ENCODE data around the gene RAP1GAP2.

The RAP1GAP2 gene

DNA sequence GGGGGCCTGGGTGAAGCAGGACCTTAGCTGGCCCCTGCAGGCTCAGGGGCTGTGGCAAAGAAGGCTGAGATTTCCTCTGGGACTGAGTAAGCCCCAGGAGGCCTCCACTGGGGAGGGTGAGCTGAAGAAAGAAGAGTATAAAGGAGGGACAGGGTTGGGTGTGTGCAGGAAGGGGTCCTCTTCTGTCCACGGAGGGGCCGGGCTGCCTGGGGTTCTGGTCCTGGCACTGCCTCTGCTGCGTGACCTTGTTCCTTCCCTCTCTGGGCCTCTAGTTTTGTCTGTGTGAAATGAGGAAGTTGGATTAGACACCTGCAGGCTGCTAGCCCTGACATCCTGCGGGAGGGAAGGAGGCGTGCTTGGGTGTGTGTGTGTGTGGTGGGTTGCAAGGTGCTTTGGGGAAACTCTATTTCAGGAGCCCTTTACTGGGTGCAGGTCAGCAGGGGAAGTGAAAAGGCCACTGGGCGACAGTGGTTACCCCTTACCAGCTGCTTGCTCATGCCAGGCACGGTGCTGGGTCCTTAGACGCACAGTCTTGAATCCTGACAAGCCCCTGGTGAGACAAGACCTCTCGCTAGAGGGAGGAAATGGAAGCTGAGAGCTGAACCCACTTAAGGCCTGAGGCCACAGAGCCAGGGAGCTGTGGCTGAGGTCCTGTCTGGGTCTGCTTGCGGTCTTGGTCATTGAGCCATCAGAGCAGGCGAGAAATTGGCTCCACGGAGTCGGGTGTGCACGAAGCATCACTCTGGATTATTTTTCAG is 206.5 kb downstream of the RAP1GAP2 start:
- no peaks in the 10 kb centered on the region for H3K27me3 ChIP-seq (ENCODE audit: control insufficient read depth in 1 of 2, insufficient read depth in 2 of 2, low read length in 2 of 2)
- peak overlapping the region; percentile 88 for H3K27ac ChIP-seq (ENCODE audit: low read depth, low read length)
- no peak overlapping the region for H3K9ac ChIP-seq (ENCODE audit: low read length)
- no peaks in the 10 kb centered on the region for H3K9me3 ChIP-seq (ENCODE audit: low read length)
- H3K4me1 ChIP-seq (ENCODE audit: insufficient read depth, low read length), result peaks cover 27% of the 10 kb centered on the region
- H3K36me3 ChIP-seq (ENCODE audit: insufficient read depth, low read length), result peaks cover 4% of the 10 kb centered on the region
- H3K4me3 ChIP-seq (ENCODE audit: low read depth in 1 of 2, low read length in 2 of 2), result no peak overlapping the region

DNA sequence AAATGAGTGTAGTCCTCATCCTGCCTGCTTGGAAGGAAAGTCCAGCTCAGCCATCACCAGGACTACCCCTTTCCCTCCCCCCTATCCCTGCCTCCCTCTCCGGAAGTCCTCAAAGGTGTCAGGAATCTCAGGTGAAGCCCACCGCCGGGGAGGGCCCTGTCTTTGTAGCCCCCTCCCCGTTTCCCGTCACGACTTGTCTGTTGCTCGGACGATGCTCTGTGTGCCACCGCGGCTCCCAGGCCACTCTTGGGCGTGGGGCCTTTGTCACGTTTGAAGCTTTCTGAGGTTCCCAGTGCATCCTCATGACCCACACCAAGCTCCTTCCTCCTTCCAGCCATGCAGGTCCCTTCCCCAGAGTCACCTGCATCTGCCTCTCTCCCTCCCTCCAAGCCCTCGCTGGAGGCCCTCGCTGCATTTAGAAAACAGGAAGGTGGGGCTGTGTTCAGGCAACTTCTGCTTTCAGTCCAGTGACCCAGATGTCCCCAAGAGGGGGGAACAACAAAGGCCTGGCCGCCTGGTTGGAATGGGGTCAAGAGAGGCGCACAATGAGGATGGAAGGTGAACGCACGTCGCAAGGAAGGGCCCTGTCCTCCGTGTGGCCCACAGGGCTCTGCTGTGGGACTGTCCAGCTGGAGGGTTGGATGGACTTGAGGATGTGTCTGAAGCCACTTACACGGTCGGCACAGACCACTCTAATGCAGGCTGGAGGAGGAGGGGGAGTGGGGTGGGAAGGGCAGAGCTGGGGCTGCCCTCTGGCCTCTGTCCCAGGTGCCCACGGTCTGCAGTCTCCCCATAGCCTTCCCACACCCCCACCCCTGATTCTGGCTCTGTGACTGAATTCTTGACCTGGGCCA is 207.3 kb downstream of the RAP1GAP2 start:
- H3K9me3 ChIP-seq (ENCODE audit: low read length), result no peaks in the 10 kb centered on the region
- no peaks in the 10 kb centered on the region for H3K27me3 ChIP-seq (ENCODE audit: control insufficient read depth in 1 of 2, insufficient read depth in 2 of 2, low read length in 2 of 2)
- peaks cover 4% of the 10 kb centered on the region for H3K36me3 ChIP-seq (ENCODE audit: insufficient read depth, low read length)
- peak overlapping the region in 1 of 2 donors; percentile 49 for H3K4me3 ChIP-seq (ENCODE audit: low read depth in 1 of 2, low read length in 2 of 2)
- peak overlapping the region; percentile 15 for H3K9ac ChIP-seq (ENCODE audit: low read length)
- peaks cover 27% of the 10 kb centered on the region for H3K4me1 ChIP-seq (ENCODE audit: insufficient read depth, low read length)
- H3K27ac ChIP-seq (ENCODE audit: low read depth, low read length), result peak overlapping the region; percentile 88

DNA sequence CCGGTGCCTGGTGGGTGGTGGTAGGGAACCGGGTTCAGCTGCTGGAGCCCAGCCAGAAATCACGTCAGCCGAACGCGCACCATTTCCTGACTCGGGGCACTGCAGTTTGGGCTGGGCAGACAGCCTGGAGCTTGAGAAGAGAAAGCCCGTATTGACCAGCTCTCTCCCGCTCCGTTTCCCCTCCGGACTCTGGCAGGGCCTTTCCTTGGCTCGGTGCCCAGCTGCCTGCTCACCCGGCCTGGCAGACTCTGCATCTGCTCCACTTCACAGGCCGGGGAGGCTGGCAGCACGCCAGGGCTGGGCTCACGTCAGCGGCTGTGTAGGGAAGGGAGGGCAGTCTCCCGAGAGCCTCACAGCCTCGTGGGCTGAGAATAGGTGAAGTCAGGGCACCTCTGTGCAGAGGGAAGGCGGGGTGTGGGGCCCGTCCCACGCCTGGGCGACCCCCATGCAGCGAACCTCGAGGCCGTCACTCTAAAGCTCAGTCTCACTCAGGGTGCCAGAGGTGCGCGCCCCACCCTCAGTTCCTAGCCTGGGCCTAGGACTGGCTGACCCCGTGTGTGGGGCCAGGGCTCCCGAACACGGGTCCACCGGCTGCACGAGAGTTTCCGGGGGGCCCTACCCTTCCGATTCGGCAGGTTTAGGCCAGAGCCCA is 208.0 kb downstream of the RAP1GAP2 start:
- no peaks in the 10 kb centered on the region for H3K27me3 ChIP-seq (ENCODE audit: control insufficient read depth in 1 of 2, insufficient read depth in 2 of 2, low read length in 2 of 2)
- peak overlapping the region; percentile 88 for H3K27ac ChIP-seq (ENCODE audit: low read depth, low read length)
- H3K9me3 ChIP-seq (ENCODE audit: low read length), result no peaks in the 10 kb centered on the region
- H3K9ac ChIP-seq (ENCODE audit: low read length), result peak overlapping the region; percentile 15
- H3K4me1 ChIP-seq (ENCODE audit: insufficient read depth, low read length), result peaks cover 27% of the 10 kb centered on the region
- H3K36me3 ChIP-seq (ENCODE audit: insufficient read depth, low read length), result peaks cover under 1% of the 10 kb centered on the region
- peak overlapping the region; percentile 14 to 49 for H3K4me3 ChIP-seq (ENCODE audit: low read depth in 1 of 2, low read length in 2 of 2)

DNA sequence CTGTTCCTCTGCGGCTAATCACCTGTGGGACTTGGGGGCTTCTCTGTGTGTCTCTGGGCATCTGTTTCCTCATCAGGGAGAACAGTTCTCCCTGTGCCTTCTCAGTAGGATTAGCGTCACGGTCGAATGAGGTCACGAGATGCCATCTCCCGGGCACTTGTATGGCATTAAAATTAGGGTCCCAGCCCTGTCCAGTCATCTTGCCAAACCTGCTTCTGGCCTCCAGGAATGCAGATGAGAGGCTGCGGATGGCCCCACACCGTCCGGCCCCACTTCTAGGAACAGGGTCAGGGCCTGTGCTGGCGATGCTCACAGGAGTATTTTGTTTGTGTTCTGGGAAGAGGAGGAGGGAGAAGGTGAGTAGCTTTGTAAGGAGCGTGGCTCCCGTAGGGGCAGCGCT is 208.7 kb downstream of the RAP1GAP2 start:
- Histone ChIP-seq H3K36me3 (ENCODE audit: insufficient read depth, low read length) (no peaks in the 10 kb centered on the region), H3K27me3 (ENCODE audit: control insufficient read depth in 1 of 2, insufficient read depth in 2 of 2, low read length in 2 of 2) (no peaks in the 10 kb centered on the region), H3K4me1 (ENCODE audit: insufficient read depth, low read length) (peaks cover 27% of the 10 kb centered on the region), H3K4me3 (ENCODE audit: low read depth in 1 of 2, low read length in 2 of 2) (peak overlapping the region; percentile 14 to 49), H3K27ac (ENCODE audit: low read depth, low read length) (peak overlapping the region; percentile 88), H3K9ac (ENCODE audit: low read length) (no peak overlapping the region), H3K9me3 (ENCODE audit: low read length) (no peaks in the 10 kb centered on the region)

DNA sequence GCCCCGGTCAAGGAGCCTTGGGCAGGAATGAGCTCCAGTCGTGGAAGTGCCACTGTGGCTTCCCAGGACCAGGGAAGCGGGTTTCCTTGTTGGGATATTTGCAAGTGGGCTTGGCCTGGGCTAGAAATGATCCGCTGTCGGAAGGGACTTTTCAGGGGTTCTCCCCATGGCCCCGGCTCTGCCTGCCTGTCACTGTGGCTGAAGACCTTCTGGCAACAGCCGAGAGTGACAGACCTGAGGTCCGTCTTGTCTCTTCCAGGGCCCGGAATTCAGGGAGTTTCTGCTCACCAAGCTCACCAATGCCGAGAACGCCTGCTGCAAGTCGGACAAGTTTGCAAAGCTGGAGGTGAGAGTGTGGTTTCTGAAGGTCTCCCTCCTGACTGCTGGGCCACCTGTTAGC is 209.5 kb downstream of the RAP1GAP2 start:
- peaks cover 27% of the 10 kb centered on the region for H3K4me1 ChIP-seq (ENCODE audit: insufficient read depth, low read length)
- H3K27me3 ChIP-seq (ENCODE audit: control insufficient read depth in 1 of 2, insufficient read depth in 2 of 2, low read length in 2 of 2), result no peaks in the 10 kb centered on the region
- H3K27ac ChIP-seq (ENCODE audit: low read depth, low read length), result no peak overlapping the region
- no peak overlapping the region for H3K9ac ChIP-seq (ENCODE audit: low read length)
- no peaks in the 10 kb centered on the region for H3K9me3 ChIP-seq (ENCODE audit: low read length)
- no peaks in the 10 kb centered on the region for H3K36me3 ChIP-seq (ENCODE audit: insufficient read depth, low read length)
- H3K4me3 ChIP-seq (ENCODE audit: low read depth in 1 of 2, low read length in 2 of 2), result no peak overlapping the region

DNA sequence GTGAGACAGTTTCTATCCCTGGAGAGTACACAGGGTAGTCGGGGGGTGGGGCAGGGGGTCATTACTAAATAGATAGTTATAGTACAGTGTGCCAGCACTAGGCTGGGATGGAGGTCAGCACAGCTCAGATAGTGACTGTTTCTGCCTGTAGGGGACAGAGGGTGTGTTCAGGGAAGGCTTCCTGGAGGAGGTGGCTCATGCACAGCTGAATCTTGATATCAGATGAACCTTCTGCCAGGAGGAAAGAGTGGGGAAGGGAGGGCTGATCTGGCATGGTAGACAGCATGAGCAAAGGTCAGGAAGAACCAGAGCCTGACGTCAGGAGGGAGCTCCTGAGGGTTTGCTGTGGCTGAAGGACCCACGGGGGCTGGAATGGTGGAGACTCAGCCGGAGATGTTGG is 210.6 kb downstream of the RAP1GAP2 start:
- H3K4me3 ChIP-seq (ENCODE audit: low read depth in 1 of 2, low read length in 2 of 2), result no peak overlapping the region
- no peaks in the 10 kb centered on the region for H3K36me3 ChIP-seq (ENCODE audit: insufficient read depth, low read length)
- H3K9ac ChIP-seq (ENCODE audit: low read length), result no peak overlapping the region
- no peak overlapping the region for H3K27ac ChIP-seq (ENCODE audit: low read depth, low read length)
- H3K9me3 ChIP-seq (ENCODE audit: low read length), result no peaks in the 10 kb centered on the region
- H3K27me3 ChIP-seq (ENCODE audit: control insufficient read depth in 1 of 2, insufficient read depth in 2 of 2, low read length in 2 of 2), result no peaks in the 10 kb centered on the region
- H3K4me1 ChIP-seq (ENCODE audit: insufficient read depth, low read length), result peaks cover 27% of the 10 kb centered on the region

DNA sequence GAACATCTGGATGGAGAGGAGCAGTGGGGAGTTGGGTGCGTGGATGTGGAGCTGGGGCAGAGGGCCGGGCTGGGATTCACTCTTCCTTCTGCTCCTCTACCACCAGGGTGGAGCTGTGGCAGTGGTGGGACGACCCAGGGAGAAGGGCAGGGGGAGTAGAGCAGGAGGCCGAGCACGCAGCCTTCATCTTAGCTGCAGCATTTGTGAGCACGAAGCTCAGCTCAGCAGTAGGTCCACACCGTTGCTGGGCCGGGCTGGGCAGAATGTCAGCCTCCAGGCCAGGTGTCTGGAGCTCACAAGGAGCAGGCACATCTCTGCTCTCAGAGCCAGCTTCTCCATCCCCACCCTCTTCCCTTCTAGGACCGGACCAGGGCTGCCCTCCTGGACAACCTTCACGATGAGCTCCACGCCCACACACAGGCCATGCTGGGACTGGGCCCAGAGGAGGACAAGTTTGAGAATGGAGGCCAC is 211.4 kb downstream of the RAP1GAP2 start:
- Histone ChIP-seq H3K27me3 (ENCODE audit: control insufficient read depth in 1 of 2, insufficient read depth in 2 of 2, low read length in 2 of 2) (no peaks in the 10 kb centered on the region), H3K4me1 (ENCODE audit: insufficient read depth, low read length) (peaks cover 25% of the 10 kb centered on the region), H3K27ac (ENCODE audit: low read depth, low read length) (no peak overlapping the region), H3K4me3 (ENCODE audit: low read depth in 1 of 2, low read length in 2 of 2) (no peak overlapping the region), H3K9me3 (ENCODE audit: low read length) (no peaks in the 10 kb centered on the region), H3K9ac (ENCODE audit: low read length) (no peak overlapping the region), H3K36me3 (ENCODE audit: insufficient read depth, low read length) (no peaks in the 10 kb centered on the region)

DNA sequence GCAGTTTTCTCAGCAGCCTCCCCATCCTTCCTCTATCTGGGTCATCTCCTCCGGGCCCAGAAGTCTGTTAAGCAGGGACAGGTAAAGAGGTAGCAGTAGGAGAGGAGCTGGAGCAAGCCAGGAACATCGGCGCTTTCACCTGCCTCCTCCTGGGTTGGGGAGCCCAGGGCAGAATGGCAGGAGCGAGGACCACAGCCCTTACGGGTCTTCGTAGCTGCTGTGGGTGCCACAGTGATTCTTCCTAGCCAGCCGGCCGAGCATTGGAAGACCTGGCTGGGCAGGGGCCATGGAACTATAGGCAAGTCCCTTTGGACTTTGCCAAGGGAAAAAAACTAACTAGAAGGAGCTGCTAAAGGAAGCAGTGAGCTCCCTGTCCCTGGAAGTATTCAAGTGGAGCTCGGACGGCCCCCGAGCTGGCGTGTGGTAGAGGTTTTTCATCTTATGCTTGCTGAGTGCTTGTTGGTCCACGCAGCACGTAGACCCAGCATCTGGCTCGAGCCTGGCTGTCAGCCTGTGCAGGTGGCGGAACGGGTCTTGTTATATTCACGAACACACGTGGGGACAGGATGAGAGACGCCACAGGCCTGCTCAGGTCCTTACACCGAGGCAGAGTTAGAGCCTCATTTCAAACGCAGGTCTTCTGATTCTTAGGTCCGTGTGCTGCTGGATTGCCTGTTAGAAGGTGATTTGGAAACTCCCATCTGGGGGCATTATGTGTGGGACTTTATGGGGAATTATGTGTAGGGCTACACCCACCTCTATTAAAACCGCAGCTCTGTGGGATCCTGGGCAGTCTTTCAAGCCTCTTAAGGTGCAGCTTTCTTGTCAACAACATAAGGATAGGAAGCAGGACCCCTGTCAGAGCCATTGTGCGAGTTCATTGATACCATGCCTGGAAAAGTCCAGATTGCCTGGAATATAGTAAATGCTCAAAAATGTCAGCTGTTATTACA is 212.4 kb downstream of the RAP1GAP2 start:
- no peak overlapping the region for H3K4me3 ChIP-seq (ENCODE audit: low read depth in 1 of 2, low read length in 2 of 2)
- H3K4me1 ChIP-seq (ENCODE audit: insufficient read depth, low read length), result peaks cover 16% of the 10 kb centered on the region
- no peaks in the 10 kb centered on the region for H3K36me3 ChIP-seq (ENCODE audit: insufficient read depth, low read length)
- H3K9ac ChIP-seq (ENCODE audit: low read length), result no peak overlapping the region
- H3K27ac ChIP-seq (ENCODE audit: low read depth, low read length), result no peak overlapping the region
- no peaks in the 10 kb centered on the region for H3K27me3 ChIP-seq (ENCODE audit: control insufficient read depth in 1 of 2, insufficient read depth in 2 of 2, low read length in 2 of 2)
- H3K9me3 ChIP-seq (ENCODE audit: low read length), result no peaks in the 10 kb centered on the region

DNA sequence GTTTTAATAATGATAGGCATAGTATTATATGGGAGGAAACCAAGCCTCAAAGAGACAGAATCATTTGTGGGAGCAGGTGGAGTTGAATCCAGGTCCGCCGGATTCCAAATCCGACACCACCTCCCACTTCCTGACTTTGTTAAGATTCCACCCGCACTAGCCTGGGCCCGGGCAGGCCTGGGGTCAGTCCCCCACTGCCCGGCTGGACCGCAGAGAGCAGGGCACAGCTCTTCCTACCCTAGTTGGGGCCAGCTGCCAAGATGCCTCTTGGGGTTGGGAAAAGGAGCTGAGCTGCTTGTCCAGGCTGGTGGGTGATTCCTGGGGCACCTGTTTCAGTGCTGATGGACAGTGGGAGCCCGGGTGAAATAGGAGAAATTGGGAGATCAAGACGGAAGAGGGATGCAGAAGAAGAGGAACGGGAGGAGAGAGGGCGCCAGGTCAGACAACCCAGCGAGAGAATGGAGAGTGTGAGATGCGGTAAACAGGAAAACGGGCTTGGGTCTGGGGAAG is 213.2 kb downstream of the RAP1GAP2 start:
- H3K9ac ChIP-seq (ENCODE audit: low read length), result no peak overlapping the region
- H3K4me1 ChIP-seq (ENCODE audit: insufficient read depth, low read length), result peaks cover 10% of the 10 kb centered on the region
- no peaks in the 10 kb centered on the region for H3K9me3 ChIP-seq (ENCODE audit: low read length)
- no peak overlapping the region for H3K27ac ChIP-seq (ENCODE audit: low read depth, low read length)
- no peaks in the 10 kb centered on the region for H3K27me3 ChIP-seq (ENCODE audit: control insufficient read depth in 1 of 2, insufficient read depth in 2 of 2, low read length in 2 of 2)
- no peaks in the 10 kb centered on the region for H3K36me3 ChIP-seq (ENCODE audit: insufficient read depth, low read length)
- no peak overlapping the region for H3K4me3 ChIP-seq (ENCODE audit: low read depth in 1 of 2, low read length in 2 of 2)

DNA sequence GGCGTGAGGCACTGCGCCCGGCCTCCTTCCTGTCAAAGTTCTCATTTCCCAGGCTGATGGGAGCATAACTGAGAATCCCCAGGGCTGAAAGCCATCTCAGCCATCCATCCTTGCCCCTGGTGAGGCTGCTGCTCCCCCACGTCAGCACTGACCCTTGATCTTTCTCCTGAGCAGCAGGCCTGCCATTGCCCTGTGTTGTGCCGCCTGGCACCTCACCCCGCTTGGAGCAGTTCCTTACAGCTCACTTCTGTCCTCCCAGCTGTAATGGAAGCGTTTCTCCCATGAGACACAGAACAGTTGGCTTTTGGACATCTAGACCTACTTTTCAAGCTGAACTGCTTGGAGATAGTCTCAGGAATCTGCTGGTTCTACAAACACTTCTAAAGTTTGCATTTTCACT is 215.7 kb downstream of the RAP1GAP2 start:
- Histone ChIP-seq H3K9ac (ENCODE audit: low read length) (no peak overlapping the region), H3K27ac (ENCODE audit: low read depth, low read length) (no peak overlapping the region), H3K4me3 (ENCODE audit: low read depth in 1 of 2, low read length in 2 of 2) (no peak overlapping the region), H3K9me3 (ENCODE audit: low read length) (no peaks in the 10 kb centered on the region), H3K4me1 (ENCODE audit: insufficient read depth, low read length) (no peaks in the 10 kb centered on the region), H3K36me3 (ENCODE audit: insufficient read depth, low read length) (no peaks in the 10 kb centered on the region), H3K27me3 (ENCODE audit: control insufficient read depth in 1 of 2, insufficient read depth in 2 of 2, low read length in 2 of 2) (no peaks in the 10 kb centered on the region)

Measured in muscle layer of colon (tissue), 2 donors.